Ishikawa (cell line): ENCODE measurements around the gene NME5.

Experiments
- CEBPB ChIP-seq: IDR thresholded peaks from 2 replicates; pipeline ENCODE4 v1.6.1; 2012
- CREB1 ChIP-seq: IDR thresholded peaks from 2 replicates; pipeline ENCODE4 v1.6.1; 2012; ENCODE audit warnings: low read depth
- EGR1 ChIP-seq: IDR thresholded peaks from 2 replicates; pipeline ENCODE4 v1.6.1; 2012
- EP300 ChIP-seq: IDR thresholded peaks from 2 replicates; pipeline ENCODE4 v1.6.1; 2012; ENCODE audit warnings: borderline replicate concordance
- FOXM1 ChIP-seq: IDR thresholded peaks from 2 replicates; pipeline ENCODE4 v1.6.1; 2012; ENCODE audit warnings: low read depth, borderline replicate concordance
- MAX ChIP-seq: IDR thresholded peaks from 2 replicates; pipeline ENCODE4 v1.6.1; 2012
- NFIC ChIP-seq: IDR thresholded peaks from 2 replicates; pipeline ENCODE4 v1.6.1; 2012
- RAD21 ChIP-seq: IDR thresholded peaks from 2 replicates; pipeline ENCODE4 v1.6.1; 2012; ENCODE audit warnings: low read depth
- REST ChIP-seq: IDR thresholded peaks from 2 replicates; pipeline ENCODE4 v1.6.1; 2012; ENCODE audit warnings: low read depth, mild to moderate bottlenecking
- TAF1 ChIP-seq: IDR thresholded peaks from 2 replicates; pipeline ENCODE4 v1.6.1; 2012; ENCODE audit warnings: low read depth, mild to moderate bottlenecking
- TCF12 ChIP-seq: IDR thresholded peaks from 2 replicates; pipeline ENCODE4 v1.6.1; 2012; ENCODE audit warnings: low read depth
- TEAD4 ChIP-seq: IDR thresholded peaks from 2 replicates; pipeline ENCODE4 v1.6.1; 2012
- USF1 ChIP-seq: IDR thresholded peaks from 2 replicates; pipeline ENCODE4 v1.6.1; 2012
- YY1 ChIP-seq: IDR thresholded peaks from 2 replicates; pipeline ENCODE4 v1.6.1; 2012; ENCODE audit warnings: low read depth
- ZBTB7A ChIP-seq: IDR thresholded peaks from 2 replicates; pipeline ENCODE4 v1.6.1; 2012; ENCODE audit warnings: low read depth

Gene NME5

GRCh38 chr5:138141734-138142133, 2.5 kb upstream of the NME5 start:
- no peak for TF ChIP-seq USF1
- TF ChIP-seq CEBPB = no peak
- no peak for TF ChIP-seq CREB1
- TF ChIP-seq TAF1 = no peak
- no peak for TF ChIP-seq NFIC
- no peak for TF ChIP-seq TCF12
- no peak for TF ChIP-seq YY1
- no peak for TF ChIP-seq REST
- no peak for TF ChIP-seq MAX
- TF ChIP-seq EP300 = no peak
- no peak for TF ChIP-seq TEAD4
- TF ChIP-seq EGR1 = no peak
- TF ChIP-seq ZBTB7A = no peak
- TF ChIP-seq RAD21 = no peak
- no peak for TF ChIP-seq FOXM1

- no peak for TF ChIP-seq EP300
- TF ChIP-seq TCF12 = no peak
- no peak for TF ChIP-seq FOXM1
- TF ChIP-seq MAX = no peak
- TF ChIP-seq YY1 = no peak
- no peak for TF ChIP-seq CREB1
- no peak for TF ChIP-seq RAD21
- TF ChIP-seq ZBTB7A = no peak
- no peak for TF ChIP-seq TAF1
- no peak for TF ChIP-seq TEAD4
- TF ChIP-seq USF1 = no peak
- no peak for TF ChIP-seq REST
- no peak for TF ChIP-seq NFIC
- TF ChIP-seq CEBPB = no peak
- no peak for TF ChIP-seq EGR1
These were observed 1.0 kb upstream of the NME5 start for GRCh38 chr5:138140268-138140667.

- TF ChIP-seq NFIC (no peak), REST (no peak), TEAD4 (no peak), CEBPB (no peak), ZBTB7A (no peak)
These were observed 508 bp upstream of the NME5 start for GRCh38 chr5:138139781-138140090.

- TF ChIP-seq RAD21 (no peak), EGR1 (no peak), TCF12 (no peak), CREB1 (no peak), TEAD4 (no peak), ZBTB7A (no peak), EP300 (no peak), MAX (no peak), YY1 (no peak), REST (no peak), CEBPB (no peak), FOXM1 (no peak)
These were observed 6.7 kb downstream of the NME5 start for GRCh38 chr5:138132543-138132942.
